DND-41 (cell line): ENCODE results near the gene MRPL9.

ENCODE experiments used
- EZH2 ChIP-seq: IDR thresholded peaks from 3 replicates; pipeline ENCODE4 v1.6.1; 2012; ENCODE audit warnings: borderline replicate concordance, low read depth, mild to moderate bottlenecking, moderate library complexity, low read length, inconsistent platforms; ENCODE audit not compliant: severe bottlenecking
- TF ChIP-seq, protein P1 (sequence below): IDR thresholded peaks from 2 replicates; pipeline ENCODE4 v1.5.1; 2012; ENCODE audit warnings: borderline replicate concordance, low read length, moderate library complexity, mild to moderate bottlenecking; ENCODE audit not compliant: poor library complexity, severe bottlenecking; ENCODE audit errors: extremely low read depth

DNA sequence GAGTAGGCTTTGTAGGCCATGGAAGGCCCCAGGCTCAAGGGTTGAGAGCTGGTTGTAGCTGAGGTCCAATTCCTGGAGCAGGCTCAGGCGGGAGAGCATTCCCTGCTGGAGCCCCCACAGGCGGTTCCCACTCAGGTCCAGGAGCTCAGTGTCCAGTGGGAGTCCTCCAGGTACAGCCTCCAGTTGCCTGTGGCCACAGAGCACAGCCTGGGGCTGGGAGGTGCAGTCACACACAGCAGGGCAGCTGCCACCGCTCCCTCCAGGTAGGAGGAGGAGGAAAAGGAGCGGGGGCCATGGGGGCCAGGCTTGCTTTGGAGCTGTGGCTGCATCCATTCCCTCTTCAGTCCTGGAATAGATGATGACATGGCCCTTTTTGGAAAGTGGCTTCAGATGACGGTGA lies 39.1 kb upstream of the MRPL9 start:
- TF ChIP-seq EZH2 = no peak
- TF ChIP-seq, protein P1, sequence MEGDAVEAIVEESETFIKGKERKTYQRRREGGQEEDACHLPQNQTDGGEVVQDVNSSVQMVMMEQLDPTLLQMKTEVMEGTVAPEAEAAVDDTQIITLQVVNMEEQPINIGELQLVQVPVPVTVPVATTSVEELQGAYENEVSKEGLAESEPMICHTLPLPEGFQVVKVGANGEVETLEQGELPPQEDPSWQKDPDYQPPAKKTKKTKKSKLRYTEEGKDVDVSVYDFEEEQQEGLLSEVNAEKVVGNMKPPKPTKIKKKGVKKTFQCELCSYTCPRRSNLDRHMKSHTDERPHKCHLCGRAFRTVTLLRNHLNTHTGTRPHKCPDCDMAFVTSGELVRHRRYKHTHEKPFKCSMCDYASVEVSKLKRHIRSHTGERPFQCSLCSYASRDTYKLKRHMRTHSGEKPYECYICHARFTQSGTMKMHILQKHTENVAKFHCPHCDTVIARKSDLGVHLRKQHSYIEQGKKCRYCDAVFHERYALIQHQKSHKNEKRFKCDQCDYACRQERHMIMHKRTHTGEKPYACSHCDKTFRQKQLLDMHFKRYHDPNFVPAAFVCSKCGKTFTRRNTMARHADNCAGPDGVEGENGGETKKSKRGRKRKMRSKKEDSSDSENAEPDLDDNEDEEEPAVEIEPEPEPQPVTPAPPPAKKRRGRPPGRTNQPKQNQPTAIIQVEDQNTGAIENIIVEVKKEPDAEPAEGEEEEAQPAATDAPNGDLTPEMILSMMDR = no peak
